Upper lobe of right lung (tissue), 1 donor: ENCODE data around the gene LRRC56. TPM values are rescaled to one million over a fixed set of nuclear protein-coding genes. Genes with fewer than 3 reads are reported as not detected.

Experiments
- ATAC-seq: fragments of 200-7000 bp; cut with Tn5 transposase; one replicate; pipeline ENCODE4 v1.9.1; 2020; ENCODE audit warnings: mild to moderate bottlenecking, moderate library complexity
- DNase-seq: peaks from one replicate; pipeline ENCODE4 v3.0.0-alpha.2; 2020
- H3K27ac ChIP-seq: fragments of 200-600 bp; one replicate; pipeline ENCODE4 v1.8.0; 2022
- H3K27me3 ChIP-seq: fragments of 200-600 bp; one replicate; pipeline ENCODE4 v1.8.0; 2022; ENCODE audit warnings: mild to moderate bottlenecking
- H3K36me3 ChIP-seq: fragments of 200-600 bp; one replicate; pipeline ENCODE4 v1.8.0; 2022
- H3K4me1 ChIP-seq: fragments of 200-600 bp; one replicate; pipeline ENCODE4 v1.8.0; 2022
- H3K4me3 ChIP-seq: fragments of 200-600 bp; one replicate; pipeline ENCODE4 v1.8.0; 2022; ENCODE audit warnings: mild to moderate bottlenecking
- H3K9me3 ChIP-seq: fragments of 200-600 bp; one replicate; pipeline ENCODE4 v1.8.0; 2022
- intact Hi-C: fragments of 100-400 bp; cut with DNase I; formaldehyde crosslinking; loops from one replicate; pipeline ENCODE4 v1.11.0; 2022
- total RNA-seq: library from RNA; stranded (reverse); fragmentation: NEBNext Ultra II Directional; extraction: Animal tissue kit (Norgen Biotek cat#: 25700); gene quantifications from one replicate; pipeline ENCODE4 v1.2.1, GENCODE V29; 2021
- TF ChIP-seq, protein P1 (sequence below): fragments of 200-600 bp; IDR thresholded peaks from one replicate; pipeline ENCODE4 v1.8.0; 2022; ENCODE audit warnings: antibody characterized with exemption
- donor health status: DM: no; HTN: yes; CAD: no; lungs with severe emphysema.

The LRRC56 gene
- total RNA-seq, 1 donor from 2014 or later: 3.2 TPM

DNA sequence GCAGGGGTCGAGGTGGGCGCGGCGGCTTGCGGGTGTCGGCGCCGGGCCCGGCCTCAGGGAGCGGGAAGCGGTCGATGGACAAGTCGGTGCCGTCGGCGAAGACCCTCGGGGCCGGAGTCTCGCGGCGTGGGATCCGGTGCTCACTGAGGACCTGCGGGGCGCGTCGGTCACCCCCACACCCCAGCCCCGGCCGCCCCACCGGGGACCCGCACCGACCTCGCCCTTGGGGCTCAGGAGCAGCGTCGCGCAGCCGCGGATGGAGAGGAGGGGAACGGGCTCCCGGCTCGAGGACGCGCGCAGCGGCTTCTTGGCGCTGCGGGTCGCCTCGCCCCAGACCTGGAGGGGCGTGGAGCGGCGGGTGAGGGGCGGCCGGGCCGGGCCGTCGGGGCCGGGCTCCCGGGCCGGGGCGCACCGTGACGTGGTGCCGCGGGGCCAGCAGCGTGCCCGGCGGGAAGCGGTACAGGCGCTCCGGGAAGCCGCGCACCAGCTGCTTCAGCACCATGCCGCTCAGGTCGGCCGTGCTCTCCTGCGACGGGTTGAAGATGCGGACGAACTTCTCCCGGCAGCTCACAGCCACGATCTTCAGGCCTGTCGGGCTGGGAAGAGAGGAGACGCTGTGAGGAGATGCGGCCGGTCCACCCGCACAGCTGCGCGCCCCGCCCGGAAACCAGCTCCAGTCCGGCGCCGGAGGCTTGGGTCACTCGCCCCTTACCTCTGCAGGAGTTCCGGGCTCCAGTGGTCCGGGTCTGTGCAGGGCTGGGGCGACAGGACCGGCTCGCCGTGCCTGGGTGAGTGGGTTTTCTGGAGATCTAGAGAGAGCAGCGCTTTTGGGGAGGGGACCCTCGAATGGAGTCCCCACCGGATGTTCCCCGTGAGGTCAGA lies 18.7 kb downstream of the LRRC56 start:
- H3K4me3 ChIP-seq: peak overlapping the region; percentile 52
- peaks cover 25% of the 10 kb centered on the region for H3K27me3 ChIP-seq
- TF ChIP-seq, protein P1, sequence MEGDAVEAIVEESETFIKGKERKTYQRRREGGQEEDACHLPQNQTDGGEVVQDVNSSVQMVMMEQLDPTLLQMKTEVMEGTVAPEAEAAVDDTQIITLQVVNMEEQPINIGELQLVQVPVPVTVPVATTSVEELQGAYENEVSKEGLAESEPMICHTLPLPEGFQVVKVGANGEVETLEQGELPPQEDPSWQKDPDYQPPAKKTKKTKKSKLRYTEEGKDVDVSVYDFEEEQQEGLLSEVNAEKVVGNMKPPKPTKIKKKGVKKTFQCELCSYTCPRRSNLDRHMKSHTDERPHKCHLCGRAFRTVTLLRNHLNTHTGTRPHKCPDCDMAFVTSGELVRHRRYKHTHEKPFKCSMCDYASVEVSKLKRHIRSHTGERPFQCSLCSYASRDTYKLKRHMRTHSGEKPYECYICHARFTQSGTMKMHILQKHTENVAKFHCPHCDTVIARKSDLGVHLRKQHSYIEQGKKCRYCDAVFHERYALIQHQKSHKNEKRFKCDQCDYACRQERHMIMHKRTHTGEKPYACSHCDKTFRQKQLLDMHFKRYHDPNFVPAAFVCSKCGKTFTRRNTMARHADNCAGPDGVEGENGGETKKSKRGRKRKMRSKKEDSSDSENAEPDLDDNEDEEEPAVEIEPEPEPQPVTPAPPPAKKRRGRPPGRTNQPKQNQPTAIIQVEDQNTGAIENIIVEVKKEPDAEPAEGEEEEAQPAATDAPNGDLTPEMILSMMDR: no peak
- H3K36me3 ChIP-seq: no peaks in the 10 kb centered on the region
- DNase-seq: no peak
- H3K9me3 ChIP-seq: no peaks in the 10 kb centered on the region
- H3K4me1 ChIP-seq: peaks cover 20% of the 10 kb centered on the region
- peak overlapping the region; percentile 17 for H3K27ac ChIP-seq
- intact Hi-C loops: loop anchor here (10.0 kb wide), 1 partner anchor 169 kb away; no protein-coding TSS in a partner anchor
- ATAC-seq: no peak

DNA sequence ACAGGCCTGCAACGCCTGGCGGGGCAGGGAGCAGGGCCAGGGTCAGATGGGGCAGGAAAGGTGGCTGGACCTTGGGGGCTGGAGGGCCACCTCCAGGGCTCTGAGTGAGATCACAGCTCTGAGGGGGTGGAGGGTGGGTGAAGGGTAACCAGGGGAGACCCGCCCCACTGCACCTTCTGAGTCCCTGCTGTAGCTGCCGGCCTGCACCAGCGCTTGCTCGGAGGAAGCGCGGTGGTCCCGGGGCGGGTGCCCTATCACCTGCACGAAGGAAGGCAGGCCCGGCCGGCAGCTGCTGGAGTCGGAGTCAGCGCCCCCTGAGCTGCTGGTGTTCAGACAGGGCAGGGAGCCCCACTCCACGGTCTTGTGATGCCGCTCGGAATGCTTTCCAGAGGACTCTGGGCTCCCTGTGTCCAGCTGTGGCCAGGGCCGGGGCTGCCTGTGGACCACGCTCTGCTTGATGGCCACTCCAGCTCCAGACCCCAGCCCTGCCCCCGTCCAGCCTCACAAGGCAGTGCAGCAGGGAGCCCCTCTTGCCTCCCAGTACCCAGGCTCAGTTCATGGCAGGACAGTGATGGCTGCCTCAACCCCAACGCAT lies 19.4 kb downstream of the LRRC56 start:
- peaks cover 25% of the 10 kb centered on the region for H3K27me3 ChIP-seq

DNA sequence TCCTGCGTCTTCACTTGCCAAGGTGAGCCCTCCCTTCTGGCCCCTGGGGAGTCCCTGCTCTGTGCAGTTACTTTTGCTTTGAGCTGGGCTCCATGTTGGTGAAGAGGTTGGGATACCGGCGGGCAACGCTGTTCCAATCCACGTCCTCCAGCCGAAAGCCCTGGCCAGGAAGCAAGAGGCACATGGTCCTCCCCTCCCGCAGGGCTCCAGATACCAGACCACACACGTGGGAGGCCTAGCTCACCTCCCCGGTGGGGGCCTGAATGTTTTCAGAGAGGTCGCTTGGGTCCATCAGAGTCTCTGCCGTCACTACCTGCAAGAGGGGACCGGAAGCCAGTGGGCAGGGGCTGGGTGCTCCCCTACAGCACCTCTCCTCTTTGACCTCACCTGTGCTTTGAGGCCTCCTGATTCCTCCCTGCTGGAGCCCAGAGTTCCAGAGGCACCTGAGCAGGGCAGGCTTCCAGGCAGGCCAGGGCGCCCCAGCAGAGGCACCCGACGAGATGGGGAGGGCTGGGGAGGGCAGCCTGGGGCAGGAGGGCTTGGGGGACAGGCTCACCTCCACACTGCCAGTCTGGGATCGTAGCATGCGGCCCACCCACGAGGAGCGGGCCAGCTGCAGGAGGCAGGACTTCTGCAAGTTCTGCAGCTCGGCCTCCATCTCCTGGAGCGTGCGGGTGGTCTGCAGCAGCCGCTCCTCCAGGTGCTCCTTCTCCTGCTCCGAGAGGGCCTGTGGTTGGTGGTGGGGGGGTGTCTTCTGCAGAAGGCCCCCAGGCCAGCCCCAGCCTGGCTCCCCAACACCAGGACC lies 20.2 kb downstream of the LRRC56 start:
- ATAC-seq (no peak), DNase-seq (no peak)
- Histone ChIP-seq H3K9me3 (no peaks in the 10 kb centered on the region), H3K4me1 (peaks cover 24% of the 10 kb centered on the region), H3K27ac (no peak overlapping the region), H3K36me3 (no peaks in the 10 kb centered on the region), H3K27me3 (peaks cover 25% of the 10 kb centered on the region), H3K4me3 (no peak overlapping the region)
- intact Hi-C loops: loop anchor here (10.0 kb wide), 1 partner anchor 167 kb away; no protein-coding TSS in a partner anchor
- TF ChIP-seq, protein P1: no peak

More for the DNA sequence above, 19.4 kb downstream of the LRRC56 start:
- H3K9me3 ChIP-seq: no peaks in the 10 kb centered on the region
- TF ChIP-seq, protein P1: no peak
- DNase-seq (no peak), ATAC-seq (no peak)
- no peaks in the 10 kb centered on the region for H3K36me3 ChIP-seq
- no peak overlapping the region for H3K4me3 ChIP-seq
- peaks cover 24% of the 10 kb centered on the region for H3K4me1 ChIP-seq
- no peak overlapping the region for H3K27ac ChIP-seq
- intact Hi-C loops: loop anchor here (10.0 kb wide), 1 partner anchor 168 kb away; no protein-coding TSS in a partner anchor

DNA sequence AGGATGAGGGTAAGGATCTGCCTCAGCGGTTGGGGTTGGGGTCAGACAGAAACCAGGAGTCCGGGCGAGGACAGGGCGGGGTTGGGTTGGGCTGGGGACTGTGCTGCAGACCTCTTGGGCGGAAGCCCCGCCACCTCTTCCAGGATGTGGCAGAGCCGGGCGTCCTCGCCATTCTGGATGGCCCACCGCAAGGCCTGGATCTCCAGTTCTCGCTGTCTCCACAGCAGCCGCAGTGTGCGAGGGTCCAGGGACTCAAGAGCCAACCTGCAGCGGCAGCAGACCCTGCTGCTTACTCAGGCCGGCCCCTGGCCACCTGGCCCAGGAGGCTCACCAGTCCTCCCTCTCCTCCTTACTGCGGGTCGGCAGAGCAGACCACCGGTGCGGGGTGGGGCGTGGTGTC lies 21.2 kb downstream of the LRRC56 start:
- H3K27ac ChIP-seq: no peak overlapping the region
- peaks cover 25% of the 10 kb centered on the region for H3K27me3 ChIP-seq
- ATAC-seq (no peak), DNase-seq (no peak)
- intact Hi-C loops: loop anchor here (10.0 kb wide), 1 partner anchor 166 kb away; no protein-coding TSS in a partner anchor
- TF ChIP-seq, protein P1: no peak
- H3K4me1 ChIP-seq: peaks cover 24% of the 10 kb centered on the region
- H3K9me3 ChIP-seq: no peaks in the 10 kb centered on the region
- H3K4me3 ChIP-seq: no peak overlapping the region
- H3K36me3 ChIP-seq: no peaks in the 10 kb centered on the region

DNA sequence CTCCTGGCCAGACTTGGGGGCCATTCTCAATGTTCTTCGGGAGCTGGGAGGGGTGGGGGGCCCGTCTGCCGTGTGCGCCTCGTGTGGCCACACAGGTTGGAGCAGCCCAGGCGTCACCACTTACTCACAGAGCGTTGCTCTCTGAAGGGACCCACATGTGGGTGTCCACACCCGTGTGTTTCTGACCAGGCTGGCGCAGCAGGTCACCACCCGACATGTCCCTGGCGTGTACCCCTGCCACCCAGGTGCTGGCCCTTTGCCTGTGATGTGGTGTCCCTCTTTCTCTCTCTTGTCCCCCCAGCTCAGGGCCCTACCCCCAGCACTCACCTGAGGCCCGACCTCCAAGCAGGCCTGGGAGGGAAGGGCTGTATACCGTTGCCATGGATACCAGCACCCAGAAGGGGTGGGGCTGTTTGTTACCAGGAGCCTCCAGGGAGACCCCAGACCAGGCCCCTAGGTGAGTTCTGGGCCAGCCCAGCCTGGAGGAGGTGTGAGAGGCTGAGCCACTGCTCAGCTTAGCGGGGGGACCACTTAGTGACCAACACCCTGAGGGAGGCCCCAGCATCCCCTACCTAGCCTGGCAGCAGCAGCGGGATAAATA lies 21.8 kb downstream of the LRRC56 start:
- Histone ChIP-seq H3K27ac (no peak overlapping the region), H3K36me3 (no peaks in the 10 kb centered on the region), H3K9me3 (no peaks in the 10 kb centered on the region), H3K27me3 (peaks cover 19% of the 10 kb centered on the region), H3K4me1 (peaks cover 24% of the 10 kb centered on the region), H3K4me3 (no peak overlapping the region)
- no peak for ATAC-seq
- DNase-seq: no peak
- TF ChIP-seq, protein P1: no peak
- intact Hi-C loops: loop anchor here (10.0 kb wide), 1 partner anchor 166 kb away; no protein-coding TSS in a partner anchor
